Muscle of leg (tissue), 11 donors: ENCODE data around the gene ASCC2. TPM values are rescaled to one million over a fixed set of nuclear protein-coding genes. Genes with fewer than 3 reads are reported as not detected.
A peak's percentile ranks its signal among the peaks of the same experiment; 100 is the strongest.

Experiments
- DNase-seq: peaks from one replicate; pipeline ENCODE4 v3.0.0; 2013
- H3K27ac ChIP-seq: one replicate; pipeline ENCODE4 v1.5.1; 2013; ENCODE audit warnings: mild to moderate bottlenecking, low read length, control low read depth
- H3K27me3 ChIP-seq: one replicate; pipeline ENCODE4 v1.6.1; 2013; ENCODE audit warnings: low read length; ENCODE audit not compliant: control insufficient read depth, insufficient read depth
- H3K36me3 ChIP-seq: one replicate; pipeline ENCODE4 v1.6.1; 2013; ENCODE audit warnings: low read length; ENCODE audit not compliant: control insufficient read depth, insufficient read depth
- H3K4me1 ChIP-seq: one replicate; pipeline ENCODE4 v1.6.1; 2013; ENCODE audit warnings: low read length; ENCODE audit not compliant: control insufficient read depth, insufficient read depth
- H3K4me3 ChIP-seq: one replicate; pipeline ENCODE4 v1.5.1; 2013; ENCODE audit warnings: low read length, control low read depth
- H3K9me3 ChIP-seq: replicated peaks from 2 replicates; pipeline ENCODE4 v1.6.1; 2013; ENCODE audit warnings: low read depth, low read length; ENCODE audit not compliant: control insufficient read depth
- WGBS: methylation state at CpG from one replicate; pipeline ENCODE4 v1.1.5; 2013; ENCODE audit warnings: missing lambda C conversion rate; ENCODE audit not compliant: insufficient coverage; 5-methylcytosine and 5-hydroxymethylcytosine counted together
- polyA plus RNA-seq, 8 donors: library from polyadenylated mRNA; unstranded; fragments of 120-200 nt; gene quantifications; one replicate each; pipeline versions ENCODE4 v1.2.1 to v1.2.3, GENCODE V29; 2013; ENCODE audit warnings: inconsistent platforms in 1 of 8, low replicate concordance in 1 of 8; ENCODE audit not compliant: insufficient read length in 8 of 8, insufficient read depth in 1 of 8
- total RNA-seq: library from RNA; stranded (reverse); fragments of 120-200 nt; gene quantifications from one replicate; pipeline ENCODE4 v1.2.4, GENCODE V29; 2013

The ASCC2 gene
- total and polyA plus RNA-seq, 9 donors = 23.1 to 38.1 (median 34.4) TPM

DNA sequence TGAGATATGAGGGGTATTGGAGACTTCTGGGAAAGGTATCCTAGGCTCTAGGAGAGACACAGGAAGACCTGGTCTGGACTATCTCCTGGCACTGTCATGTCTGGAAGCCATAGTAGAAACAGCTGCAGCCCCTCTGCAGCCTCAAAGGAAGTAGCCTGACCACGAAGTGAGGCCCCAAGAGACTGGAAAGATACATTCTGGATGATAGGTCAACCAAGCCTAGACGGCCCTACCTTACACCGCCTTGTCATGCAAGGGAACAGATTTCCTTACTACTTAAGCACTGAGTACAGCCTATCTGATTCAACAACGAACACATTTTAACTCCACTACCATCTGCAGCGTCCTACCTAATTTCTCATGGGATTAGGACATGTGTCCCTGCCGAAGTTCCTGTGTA is 39.8 kb downstream of the ASCC2 start:
- H3K27me3 ChIP-seq = no peaks in the 10 kb centered on the region
- 52% methylated on average over 6 of the region's 6 CpGs for WGBS
- H3K27ac ChIP-seq = no peak overlapping the region
- no peak for DNase-seq
- peaks cover 71% of the 10 kb centered on the region for H3K36me3 ChIP-seq
- H3K4me3 ChIP-seq = no peak overlapping the region
- no peaks in the 10 kb centered on the region for H3K9me3 ChIP-seq
- peaks cover 9% of the 10 kb centered on the region for H3K4me1 ChIP-seq

DNA sequence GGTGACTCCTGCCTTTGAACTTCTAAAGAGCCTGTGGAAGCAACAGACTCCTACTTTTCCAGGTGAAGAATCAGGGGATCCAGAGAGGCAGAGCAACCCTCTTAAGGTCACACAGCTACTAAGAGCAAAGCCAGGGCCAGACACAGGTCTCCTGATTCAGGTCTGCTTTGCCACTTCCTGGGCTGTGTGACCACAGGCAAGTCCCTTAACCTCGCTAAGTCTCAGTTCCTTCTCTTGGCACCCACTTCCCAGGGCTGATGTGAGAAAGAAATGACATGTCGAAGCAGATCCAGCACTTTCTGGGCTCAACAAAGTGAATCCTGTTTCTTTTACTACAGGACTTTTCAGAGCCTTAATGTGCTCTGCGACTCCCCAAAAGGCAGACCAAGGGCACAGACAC is 40.7 kb downstream of the ASCC2 start:
- no peak overlapping the region for H3K4me3 ChIP-seq
- no peaks in the 10 kb centered on the region for H3K9me3 ChIP-seq
- peaks cover 75% of the 10 kb centered on the region for H3K36me3 ChIP-seq
- WGBS = 80% methylated on average over 1 of the region's 3 CpGs
- no peaks in the 10 kb centered on the region for H3K27me3 ChIP-seq
- peaks cover 9% of the 10 kb centered on the region for H3K4me1 ChIP-seq
- no peak overlapping the region for H3K27ac ChIP-seq
- DNase-seq = peak; percentile 53

DNA sequence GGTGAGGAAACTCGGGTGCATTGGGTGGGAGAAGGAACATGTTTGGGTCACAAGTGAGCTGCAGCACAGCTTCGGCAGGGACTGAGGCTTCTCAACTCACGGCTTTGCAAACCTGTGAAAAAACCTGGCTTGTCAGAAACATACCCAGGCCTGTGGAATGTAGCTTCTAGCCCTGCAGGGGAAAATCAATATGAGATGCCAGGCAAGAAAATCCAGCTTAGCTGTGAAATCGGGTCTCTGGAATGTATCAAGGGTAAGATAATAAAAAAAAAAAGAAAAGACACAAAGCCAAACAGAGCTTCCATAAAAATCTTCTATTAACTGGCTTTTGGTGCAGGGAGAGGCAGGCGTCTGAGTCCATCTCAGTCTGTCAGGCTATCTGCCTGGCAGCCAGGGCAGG is 42.4 kb downstream of the ASCC2 start:
- WGBS = 65% methylated on average over 4 of the region's 5 CpGs
- peaks cover 72% of the 10 kb centered on the region for H3K36me3 ChIP-seq

DNA sequence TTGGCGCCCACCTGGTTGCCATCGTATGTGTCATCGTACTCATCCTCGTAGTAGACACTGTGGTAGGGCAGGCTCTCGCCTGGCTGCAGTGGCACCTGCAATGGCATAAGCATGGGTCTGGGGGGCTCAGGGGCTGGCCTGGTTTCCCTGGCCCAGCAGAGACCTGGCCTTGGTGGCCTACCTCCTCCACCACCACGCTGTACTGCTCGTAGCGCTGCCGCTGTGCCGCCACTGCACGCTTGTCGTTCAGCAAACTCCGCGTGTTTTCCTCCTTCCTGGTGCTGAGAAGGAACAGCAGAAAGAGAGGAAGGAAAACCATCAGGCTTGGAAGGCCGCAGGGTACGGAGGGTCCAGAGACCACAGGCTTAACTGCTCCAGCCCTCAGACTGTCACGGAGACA is 44.7 kb downstream of the ASCC2 start:
- no peak for DNase-seq
- H3K36me3 ChIP-seq = peaks cover 73% of the 10 kb centered on the region
- no peak overlapping the region for H3K4me3 ChIP-seq
- no peak overlapping the region for H3K27ac ChIP-seq
- 98% methylated on average over 10 of the region's 17 CpGs for WGBS
- H3K4me1 ChIP-seq = peaks cover 2% of the 10 kb centered on the region
- no peaks in the 10 kb centered on the region for H3K27me3 ChIP-seq
- H3K9me3 ChIP-seq = no peaks in the 10 kb centered on the region

More for the DNA sequence above, 42.4 kb downstream of the ASCC2 start:
- DNase-seq = no peak
- Histone ChIP-seq H3K27ac (no peak overlapping the region), H3K4me1 (peaks cover 9% of the 10 kb centered on the region), H3K27me3 (no peaks in the 10 kb centered on the region), H3K4me3 (no peak overlapping the region), H3K9me3 (no peaks in the 10 kb centered on the region)

DNA sequence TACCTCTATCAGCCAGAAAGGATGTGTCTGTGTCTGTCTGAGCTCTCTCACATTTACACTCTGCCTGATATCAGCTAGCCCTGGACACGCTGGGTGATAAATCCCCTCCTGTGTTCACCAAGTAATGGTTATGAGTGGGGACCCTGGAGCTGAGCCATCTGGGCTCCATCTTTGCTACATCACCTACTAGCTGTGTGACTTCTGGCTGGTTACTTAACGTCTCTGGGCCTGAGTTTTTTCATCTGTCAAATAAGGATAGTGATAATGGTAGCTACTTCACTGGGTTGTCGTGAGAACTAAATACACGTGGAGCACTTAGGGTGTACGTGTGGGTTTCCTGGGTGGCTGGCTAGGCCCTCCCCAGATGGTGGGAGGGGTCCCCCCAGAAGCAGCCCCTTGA is 48.0 kb downstream of the ASCC2 start:
- Histone ChIP-seq H3K4me3 (no peak overlapping the region), H3K27me3 (no peaks in the 10 kb centered on the region), H3K36me3 (peaks cover 58% of the 10 kb centered on the region), H3K4me1 (no peaks in the 10 kb centered on the region), H3K27ac (no peak overlapping the region), H3K9me3 (no peaks in the 10 kb centered on the region)
- DNase-seq = no peak
- WGBS = 81% methylated on average over 3 of the region's 5 CpGs

DNA sequence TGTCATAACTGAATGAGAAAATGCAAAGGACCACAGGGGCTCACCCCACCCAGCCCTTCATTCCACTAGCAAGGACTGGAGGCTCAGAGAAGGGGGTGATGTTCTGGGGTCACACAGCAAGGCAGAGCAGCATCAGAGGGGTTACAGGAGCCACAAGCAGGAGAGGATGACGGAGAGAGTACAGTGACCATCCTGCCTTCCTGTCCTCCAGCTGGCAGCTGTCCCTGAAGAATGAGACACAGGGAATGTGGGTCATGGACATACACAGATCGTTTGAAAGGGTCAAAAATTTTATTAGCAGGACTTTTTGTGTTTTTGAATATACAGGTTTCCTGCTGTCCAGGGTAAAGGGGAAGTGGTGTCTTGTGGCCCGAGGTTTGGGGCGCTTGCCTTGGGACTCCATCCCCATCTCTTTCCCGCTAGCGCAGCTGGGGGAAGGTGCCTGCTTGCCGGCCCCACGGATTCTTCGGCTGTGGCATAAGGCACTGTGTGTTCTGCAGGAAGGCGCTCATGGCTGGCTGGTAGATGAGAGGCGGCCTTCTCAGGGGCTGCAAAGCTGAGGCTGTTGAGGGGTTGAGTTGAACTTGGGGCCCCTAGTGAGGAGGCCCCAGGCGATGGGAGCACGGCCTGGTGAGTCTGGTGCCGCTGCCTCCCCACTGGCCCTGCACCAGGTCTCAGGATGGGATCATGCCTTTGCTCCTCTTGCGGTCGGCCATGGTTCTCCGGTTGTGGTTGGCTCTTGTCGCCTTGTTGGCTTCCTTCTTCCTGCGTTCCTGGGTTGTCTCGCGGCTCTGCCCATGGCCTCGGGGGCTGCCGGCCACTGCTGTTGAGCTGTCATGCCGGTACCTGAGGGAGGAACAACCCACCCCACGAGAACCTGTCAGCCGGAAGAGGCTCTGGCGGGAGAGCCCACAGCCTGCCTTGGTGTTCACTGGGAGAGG is 49.5 kb downstream of the ASCC2 start:
- Histone ChIP-seq H3K4me1 (no peaks in the 10 kb centered on the region), H3K27ac (no peak overlapping the region), H3K9me3 (no peaks in the 10 kb centered on the region), H3K36me3 (peaks cover 58% of the 10 kb centered on the region), H3K4me3 (no peak overlapping the region), H3K27me3 (no peaks in the 10 kb centered on the region)
- DNase-seq = no peak
- WGBS = 88% methylated on average over 24 of the region's 27 CpGs

DNA sequence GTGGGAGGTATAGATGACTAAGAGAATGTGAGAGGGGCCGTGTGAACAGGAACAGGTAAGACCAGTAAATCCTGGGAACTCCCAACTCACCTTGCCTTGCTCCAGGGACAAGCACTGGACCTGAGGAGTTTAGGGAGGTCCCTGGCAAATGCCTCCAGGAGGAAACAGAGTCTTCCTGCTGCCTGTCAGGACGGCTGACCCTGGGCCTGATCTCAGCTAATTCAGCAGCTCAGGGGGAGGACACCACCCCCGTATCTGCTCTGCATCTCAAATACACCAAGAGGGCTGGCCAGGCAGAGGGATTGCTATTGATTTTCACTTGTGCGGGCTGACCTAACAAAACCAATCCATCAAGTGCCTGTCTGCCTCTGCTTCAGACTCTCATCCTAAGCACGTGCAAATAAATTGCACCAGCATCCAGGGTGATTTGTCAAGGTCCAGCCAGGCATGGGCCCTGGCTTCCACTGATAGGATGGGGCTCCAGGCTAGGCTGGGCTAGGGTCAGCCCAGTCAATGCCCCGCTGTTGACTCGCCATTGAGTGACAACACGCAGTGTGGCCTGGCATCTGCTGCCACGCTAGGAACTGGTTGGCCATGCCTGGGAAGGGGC is 50.6 kb downstream of the ASCC2 start:
- H3K4me1 ChIP-seq = peaks cover 1% of the 10 kb centered on the region
- 72% methylated on average over 7 of the region's 9 CpGs for WGBS
- no peaks in the 10 kb centered on the region for H3K9me3 ChIP-seq
- no peaks in the 10 kb centered on the region for H3K27me3 ChIP-seq
- H3K27ac ChIP-seq = no peak overlapping the region
- H3K36me3 ChIP-seq = peaks cover 47% of the 10 kb centered on the region
- H3K4me3 ChIP-seq = no peak overlapping the region
- DNase-seq = no peak

DNA sequence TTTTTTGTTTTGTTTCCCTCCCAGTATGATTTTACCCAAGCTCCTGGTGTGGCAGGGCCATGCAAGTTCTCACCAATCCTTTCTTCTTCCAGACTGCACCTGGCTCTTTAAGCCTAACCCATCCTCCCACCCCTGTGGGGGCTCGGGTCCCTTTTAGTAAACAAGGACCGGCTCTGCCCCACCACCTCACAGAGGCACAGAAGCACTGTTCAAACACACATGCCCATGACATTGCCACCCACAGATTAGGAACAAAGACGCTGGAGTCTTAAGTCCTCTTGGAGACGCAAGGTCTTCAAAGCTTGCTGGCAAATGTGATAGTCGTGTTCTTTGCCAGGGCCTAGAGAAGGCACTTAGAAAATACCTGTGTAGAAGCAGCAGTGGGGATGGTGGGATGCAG is 52.0 kb downstream of the ASCC2 start:
- Histone ChIP-seq H3K36me3 (peaks cover 36% of the 10 kb centered on the region), H3K4me1 (peaks cover 14% of the 10 kb centered on the region), H3K27me3 (no peaks in the 10 kb centered on the region), H3K9me3 (no peaks in the 10 kb centered on the region), H3K4me3 (no peak overlapping the region), H3K27ac (no peak overlapping the region)
- WGBS = 34% methylated on average over 4 of the region's 5 CpGs
- no peak for DNase-seq

DNA sequence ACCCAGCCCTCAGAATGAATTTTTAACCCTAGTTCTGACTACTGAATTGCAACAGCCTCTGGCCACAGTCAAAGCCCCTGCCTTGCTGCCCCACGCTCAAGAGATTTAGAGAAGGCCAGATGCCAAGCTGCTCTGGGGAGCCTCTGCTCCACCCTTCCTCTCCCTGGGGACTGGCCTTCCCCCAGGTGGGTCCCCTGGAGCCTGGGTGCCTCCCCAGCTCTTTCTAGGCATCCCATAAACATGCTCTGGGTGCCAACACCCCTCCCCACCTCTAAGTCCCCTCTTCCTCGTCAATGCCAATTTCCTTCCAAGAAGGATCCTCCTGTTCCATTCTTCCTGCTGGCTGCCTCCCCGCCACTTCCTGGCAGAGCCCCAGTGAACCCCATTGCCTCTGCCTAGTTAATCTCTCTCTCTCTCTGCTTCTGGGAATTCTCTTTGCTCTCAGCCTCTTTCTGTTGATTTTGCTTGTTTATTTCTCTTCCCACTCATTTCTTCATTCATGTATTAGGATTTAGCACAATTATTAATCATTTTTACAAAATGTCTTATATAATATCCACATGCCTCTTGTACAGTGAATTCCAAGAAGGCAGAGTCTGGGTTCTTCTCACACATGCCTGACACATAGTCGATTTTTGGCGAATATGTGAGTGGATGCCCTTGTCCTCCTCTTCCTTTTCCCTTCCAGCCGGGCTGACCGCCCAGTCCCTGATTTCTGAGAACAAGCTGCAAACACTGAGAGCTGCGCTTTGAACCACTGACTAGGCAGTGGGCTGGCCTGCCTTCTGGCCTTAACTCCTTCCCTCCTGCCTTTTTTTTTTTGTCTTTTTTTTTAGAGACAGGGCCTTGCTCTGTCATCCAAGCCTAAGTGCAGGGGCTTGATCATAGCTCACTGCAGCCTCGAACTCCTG is 53.4 kb downstream of the ASCC2 start:
- Histone ChIP-seq H3K4me1 (peaks cover 20% of the 10 kb centered on the region), H3K36me3 (peaks cover 23% of the 10 kb centered on the region), H3K27ac (no peak overlapping the region), H3K9me3 (no peaks in the 10 kb centered on the region), H3K4me3 (no peak overlapping the region), H3K27me3 (no peaks in the 10 kb centered on the region)
- DNase-seq = peak; percentile 83
- 15% methylated on average over 8 of the region's 9 CpGs for WGBS
